ENCODE data around the gene ADCY2.

- TF ChIP-seq CTCF (IDR thresholded peaks at IDR 0.05) (no peak), POLR2A (IDR thresholded peaks at IDR 0.05) (no peak)
Measured at GRCh38 chr5:7393921-7394799, 1.8 kb upstream of the ADCY2 start.
